HCT116 (cell line): ENCODE data around the gene ANKS1A. TPM values are rescaled to one million over a fixed set of nuclear protein-coding genes. Genes with fewer than 3 reads are reported as not detected.

Source experiments
- ATAC-seq: fragments of 200-7000 bp; cut with Tn5 transposase; 2 replicates; pipeline ENCODE4 v1.9.1; 2020; ENCODE audit warnings: mild to moderate bottlenecking, moderate library complexity
- BruUV-seq: library from RNA; stranded (reverse); fragments of 400-500 nt; replicated peaks from 2 replicates; lab custom pipeline; 2021; lab: Mats Ljungman, UMichigan
- CTCF ChIA-PET: fragments of 300-600 bp; sonication (Branson Sonifier 250); formaldehyde crosslinking; loops from one replicate; lab custom pipeline; 2021; ENCODE audit warnings: antibody characterized with exemption; lab: Charles Lee
- POLR2A ChIA-PET: fragments of 300-600, 350-600 bp; sonication (Branson Sonifier 250); formaldehyde crosslinking; loops from one replicate; lab custom pipeline; 2021; ENCODE audit warnings: antibody characterized with exemption; lab: Charles Lee
- RAD21 ChIA-PET, 2 experiments: fragments of 300-600 bp; sonication (Branson Sonifier 250); formaldehyde crosslinking; loops; one replicate each; lab custom pipeline; 2023; ENCODE audit warnings: low total read pairs in 2 of 2; ENCODE audit not compliant: uncharacterized antibody in 2 of 2, unreplicated experiment in 2 of 2, low non-redundant PET in 1 of 2; lab: Charles Lee
- DNase-seq: peaks from one replicate; pipeline ENCODE4 v3.0.0-alpha.2; 2010; ENCODE audit warnings: low read depth, low spot score
- H2AFZ ChIP-seq: fragments of 200-600 bp; shearing (Covaris generic), sonication (generic); 2 replicates; pipeline ENCODE4 v1.6.1; 2017; ENCODE audit warnings: low read depth, mixed run types, mixed read lengths, antibody characterized with exemption, low read length; ENCODE audit not compliant: poor library complexity, severe bottlenecking
- H3K27ac ChIP-seq: 2 replicates; pipeline ENCODE4 v1.5.1; 2012; ENCODE audit warnings: low read depth, low read length
- H3K27me3 ChIP-seq: fragments of 200-600 bp; sonication (generic); 2 replicates; pipeline ENCODE4 v1.6.1; 2016; ENCODE audit warnings: mixed run types, low read length, mixed read lengths; ENCODE audit not compliant: insufficient read depth
- H3K36me3 ChIP-seq, 2 experiments: fragments of 200-500 bp in 1 of 2; fragments of 200-600 bp in 1 of 2; sonication (Bioruptor generic) in 1 of 2; sonication (generic) in 1 of 2; 2 replicates each; pipeline versions ENCODE4 v1.5.1 to v1.6.1; 2014 to 2016; ENCODE audit warnings: low read length in 2 of 2, inconsistent platforms in 1 of 2, mixed read lengths in 1 of 2, mixed run types in 1 of 2; ENCODE audit not compliant: insufficient read depth in 2 of 2, control insufficient read depth in 1 of 2
- H3K4me1 ChIP-seq, 2 experiments: fragments of 200-600 bp in 1 of 2; sonication (generic) in 1 of 2; 2 replicates each; pipeline versions ENCODE4 v1.5.1 to v1.6.1; 2012 to 2017; ENCODE audit warnings: low read length in 2 of 2, inconsistent platforms in 1 of 2, mild to moderate bottlenecking in 1 of 2, mixed read lengths in 1 of 2, mixed run types in 1 of 2, moderate library complexity in 1 of 2; ENCODE audit not compliant: insufficient read depth in 2 of 2, control insufficient read depth in 1 of 2
- H3K4me2 ChIP-seq: fragments of 200-600 bp; sonication (generic); 2 replicates; pipeline ENCODE4 v1.6.1; 2017; ENCODE audit warnings: mixed run types, low read length, mixed read lengths
- H3K4me3 ChIP-seq, 2 experiments: fragments of 200-600 bp in 1 of 2; sonication (generic) in 1 of 2; replicated peaks in 1 of 2; 2 replicates each; pipeline ENCODE4 v1.5.1; 2011 to 2016; ENCODE audit warnings: low read length in 2 of 2, control low read depth in 1 of 2, low read depth in 1 of 2, mild to moderate bottlenecking in 1 of 2, mixed read lengths in 1 of 2, mixed run types in 1 of 2
- H3K79me2 ChIP-seq: fragments of 200-600 bp; sonication (generic); 2 replicates; pipeline ENCODE4 v1.6.1; 2017; ENCODE audit warnings: mild to moderate bottlenecking, mixed run types, low read length, moderate library complexity, mixed read lengths; ENCODE audit not compliant: insufficient read depth
- H3K9ac ChIP-seq: fragments of 200-600 bp; sonication (generic); 2 replicates; pipeline ENCODE4 v1.6.1; 2016; ENCODE audit warnings: low read length, mixed read lengths
- H3K9me2 ChIP-seq: fragments of 200-600 bp; sonication (generic), shearing (Covaris generic); 2 replicates; pipeline ENCODE4 v1.6.1; 2017; ENCODE audit warnings: mixed run types, mild to moderate bottlenecking, moderate library complexity; ENCODE audit not compliant: insufficient read depth
- H3K9me3 ChIP-seq, 2 experiments: fragments of 200-500 bp in 1 of 2; fragments of 200-600 bp in 1 of 2; sonication (Bioruptor generic) in 1 of 2; sonication (generic) in 1 of 2; 2 replicates each; pipeline ENCODE4 v1.6.1; 2014 to 2017; ENCODE audit warnings: low read length in 2 of 2, mixed read lengths in 2 of 2, inconsistent platforms in 1 of 2, low read depth in 1 of 2, mild to moderate bottlenecking in 1 of 2, mixed run types in 1 of 2, moderate library complexity in 1 of 2; ENCODE audit not compliant: control insufficient read depth in 1 of 2, insufficient read depth in 1 of 2
- H4K20me1 ChIP-seq: fragments of 200-600 bp; sonication (generic), shearing (Covaris generic); 2 replicates; pipeline ENCODE4 v1.6.1; 2017; ENCODE audit warnings: mixed run types, mild to moderate bottlenecking, moderate library complexity; ENCODE audit not compliant: insufficient read depth
- CBX3 ChIP-seq: IDR thresholded peaks from 2 replicates; pipeline ENCODE4 v1.6.1; 2012; ENCODE audit warnings: low read depth
- CEBPB ChIP-seq: IDR thresholded peaks from 2 replicates; pipeline ENCODE4 v1.6.1; 2012; ENCODE audit warnings: low read depth
- CTCF ChIP-seq, 3 experiments: fragments of 200-600 bp in 1 of 3; sonication (generic) in 1 of 3; IDR thresholded peaks in 2 of 3; conservative IDR thresholded peaks in 1 of 3; 2 replicates each; pipeline ENCODE4 v1.5.1; 2012 to 2017; ENCODE audit warnings: low read depth in 2 of 3, low read length in 2 of 3, antibody characterized with exemption in 1 of 3, borderline replicate concordance in 1 of 3, control low read depth in 1 of 3, mild to moderate bottlenecking in 1 of 3, mixed read lengths in 1 of 3, mixed run types in 1 of 3, moderate library complexity in 1 of 3; ENCODE audit not compliant: insufficient read depth in 1 of 3
- EGR1 ChIP-seq: IDR thresholded peaks from 2 replicates; pipeline ENCODE4 v1.6.1; 2012; ENCODE audit warnings: low read depth
- EZH2 ChIP-seq: fragments of 200-600 bp; sonication (generic); IDR thresholded peaks from 2 replicates; pipeline ENCODE4 v1.6.1; 2017; ENCODE audit warnings: antibody characterized with exemption, mixed run types
- POLR2AphosphoS5 ChIP-seq: IDR thresholded peaks from 2 replicates; pipeline ENCODE4 v1.6.1; 2011; ENCODE audit warnings: mild to moderate bottlenecking, low read depth, low read length, moderate library complexity
- RAD21 ChIP-seq: IDR thresholded peaks from 2 replicates; pipeline ENCODE4 v1.6.1; 2012; ENCODE audit warnings: low read depth, mild to moderate bottlenecking
- REST ChIP-seq: IDR thresholded peaks from 2 replicates; pipeline ENCODE4 v1.6.1; 2012; ENCODE audit warnings: low read depth
- SIN3A ChIP-seq: IDR thresholded peaks from 2 replicates; pipeline ENCODE4 v1.6.1; 2012; ENCODE audit warnings: low read depth
- SP1 ChIP-seq: IDR thresholded peaks from 2 replicates; pipeline ENCODE4 v1.6.1; 2012; ENCODE audit warnings: low read depth
- SRF ChIP-seq: IDR thresholded peaks from 2 replicates; pipeline ENCODE4 v1.6.1; 2012; ENCODE audit warnings: low read depth
- TCF7L2 ChIP-seq: IDR thresholded peaks from 2 replicates; pipeline ENCODE4 v1.7.0; 2011; ENCODE audit warnings: borderline replicate concordance, inconsistent platforms; ENCODE audit not compliant: insufficient read depth, insufficient read length; ENCODE audit errors: extremely low read depth
- ZFX ChIP-seq: fragments of 450-650 bp; IDR thresholded peaks from 2 replicates; pipeline ENCODE4 v1.6.1; 2017
- ZNF274 ChIP-seq: fragments of 200-500 bp; sonication (Bioruptor generic); IDR thresholded peaks from 2 replicates; pipeline ENCODE4 v1.6.1; 2014; ENCODE audit warnings: mild to moderate bottlenecking, low read depth, low read length, inconsistent platforms
- intact Hi-C: fragments of 100-400 bp; cut with micrococcal nuclease; formaldehyde crosslinking; loops from 2 replicates; pipeline ENCODE4 v1.10.0; 2022
- total RNA-seq: library from RNA; stranded (reverse); gene quantifications from one replicate; pipeline ENCODE4 v1.2.1, GENCODE V29; 2021; ENCODE audit not compliant: unreplicated experiment
- TF ChIP-seq, protein P1 (sequence below): IDR thresholded peaks from 2 replicates; pipeline ENCODE4 v1.6.1; 2012
- TF ChIP-seq, protein P2 (sequence below): IDR thresholded peaks from 2 replicates; pipeline ENCODE4 v1.6.1; 2011; ENCODE audit warnings: mild to moderate bottlenecking, low read length, moderate library complexity; ENCODE audit not compliant: insufficient replicate concordance; ENCODE audit errors: extremely low read depth

Gene ANKS1A
- total RNA-seq, 1 experiment from 2014 or later: 20.6 TPM

DNA sequence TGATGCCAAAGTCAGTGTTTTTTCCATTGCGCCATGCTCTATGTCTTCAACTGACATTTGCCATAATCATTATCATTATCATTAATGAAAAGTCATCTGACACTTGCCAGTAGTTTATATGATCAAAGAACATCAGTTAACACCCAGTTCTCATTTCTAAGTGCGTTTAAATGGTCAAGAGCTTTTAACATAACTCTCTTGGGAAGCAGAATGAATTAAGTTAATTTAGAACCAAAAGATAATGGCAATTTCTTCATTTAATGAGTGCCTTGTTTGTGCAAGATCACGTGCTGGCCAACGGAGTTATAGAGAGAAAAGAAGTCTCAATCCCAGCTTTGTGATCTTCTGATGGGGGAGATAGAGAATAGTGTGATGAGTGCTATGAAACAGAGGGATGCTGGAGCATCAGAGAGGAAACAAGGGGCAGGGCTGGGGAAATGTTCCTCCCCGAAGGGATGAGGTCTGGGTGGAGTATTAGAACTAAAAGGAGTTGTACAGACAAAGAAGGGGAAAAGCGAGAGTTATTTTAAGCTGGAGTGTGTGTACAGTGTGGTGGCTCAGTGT, 20.3 kb downstream of the ANKS1A start (continued):
- TF ChIP-seq REST: no peak

- Histone ChIP-seq H3K4me2 (no peak overlapping the region), H3K9ac (no peak overlapping the region), H4K20me1 (peaks cover 4% of the 10 kb centered on the region; the same call in 1 of the 2 replicates), H3K36me3 (no peaks in the 10 kb centered on the region), H3K27ac (no peak overlapping the region), H3K9me3 (no peaks in the 10 kb centered on the region), H3K27me3 (no peaks in the 10 kb centered on the region), H2AFZ (no peak overlapping the region), H3K9me2 (no peaks in the 10 kb centered on the region), H3K4me3 (no peak overlapping the region), H3K4me1 (peaks cover 0 to 3% of the 10 kb centered on the region in 2 experiments; a peak in 1 of 4 replicates), H3K79me2 (peaks cover 87% of the 10 kb centered on the region)
- no peak for DNase-seq
- intact Hi-C loops: no loop called here
- ChIA-PET CTCF (no interaction called here), RAD21 (no interaction called here), POLR2A (no interaction called here)
- no TSS peak for BruUV-seq
- ATAC-seq: no peak
- TF ChIP-seq CEBPB (no peak), SIN3A (no peak), CBX3 (no peak), EZH2 (no peak), ZNF274 (no peak), ZFX (no peak), POLR2AphosphoS5 (no peak), SRF (no peak), SP1 (no peak), EGR1 (no peak), TCF7L2 (no peak), RAD21 (no peak), CTCF (IDR thresholded peaks at IDR 0.05 in 2 of 3, conservative IDR thresholded peaks at IDR 0.05 in 1 of 3; ENCODE audit: borderline replicate concordance in 1 of 3, insufficient read depth in 1 of 3, low read depth in 2 of 3, low read length in 2 of 3) (no peak)
- TF ChIP-seq, protein P1, sequence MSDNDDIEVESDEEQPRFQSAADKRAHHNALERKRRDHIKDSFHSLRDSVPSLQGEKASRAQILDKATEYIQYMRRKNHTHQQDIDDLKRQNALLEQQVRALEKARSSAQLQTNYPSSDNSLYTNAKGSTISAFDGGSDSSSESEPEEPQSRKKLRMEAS: no peak
- TF ChIP-seq, protein P2, sequence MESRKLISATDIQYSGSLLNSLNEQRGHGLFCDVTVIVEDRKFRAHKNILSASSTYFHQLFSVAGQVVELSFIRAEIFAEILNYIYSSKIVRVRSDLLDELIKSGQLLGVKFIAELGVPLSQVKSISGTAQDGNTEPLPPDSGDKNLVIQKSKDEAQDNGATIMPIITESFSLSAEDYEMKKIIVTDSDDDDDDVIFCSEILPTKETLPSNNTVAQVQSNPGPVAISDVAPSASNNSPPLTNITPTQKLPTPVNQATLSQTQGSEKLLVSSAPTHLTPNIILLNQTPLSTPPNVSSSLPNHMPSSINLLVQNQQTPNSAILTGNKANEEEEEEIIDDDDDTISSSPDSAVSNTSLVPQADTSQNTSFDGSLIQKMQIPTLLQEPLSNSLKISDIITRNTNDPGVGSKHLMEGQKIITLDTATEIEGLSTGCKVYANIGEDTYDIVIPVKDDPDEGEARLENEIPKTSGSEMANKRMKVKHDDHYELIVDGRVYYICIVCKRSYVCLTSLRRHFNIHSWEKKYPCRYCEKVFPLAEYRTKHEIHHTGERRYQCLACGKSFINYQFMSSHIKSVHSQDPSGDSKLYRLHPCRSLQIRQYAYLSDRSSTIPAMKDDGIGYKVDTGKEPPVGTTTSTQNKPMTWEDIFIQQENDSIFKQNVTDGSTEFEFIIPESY: no peak
Observed at GRCh38 chr6:34911822-34912221, 22.8 kb downstream of the ANKS1A start.
